Bronchus fibroblast of lung (primary cell): ENCODE data around the gene IFI44. TPM values are rescaled to one million over a fixed set of nuclear protein-coding genes. Genes with fewer than 3 reads are reported as not detected.

Experiments
- total RNA-seq: library from RNA; depleted of rRNA; stranded (reverse); fragments of >200 nt; gene quantifications from 2 replicates; pipeline ENCODE4 v1.2.3, GENCODE V29; 2015

The IFI44 gene
- total RNA-seq = 2.5 and 3.7 TPM in 2 replicates

GRCh38 chr1:78649628-78650027, at the start of gene IFI44:
IFI44 (plus strand) TSS chr1:78649831; CDS start chr1:78650196, 365 bp downstream.

GRCh38 chr1:78619803-78620579, 29.6 kb upstream of the IFI44 start, which contains the start of gene IFI44L:
IFI44L (plus strand) TSS chr1:78620448; CDS start chr1:78627916, 7,468 bp downstream.

Other genes starting within 250 kb of the IFI44 start
- gene PTGFR, start 158.9 kb upstream of the IFI44 start, total RNA-seq = 7.0 and 9.6 TPM in 2 replicates
- gene IFI44L, start 29.4 kb upstream of the IFI44 start, total RNA-seq = 1.2 and 1.8 TPM in 2 replicates